KOPT-K1 (cell line): ENCODE measurements around the gene ARL6IP1.
"Not testable (repeated sequence)": the region's sequence is repeated elsewhere in the genome, so short reads cannot be mapped to it uniquely, and the experiment has no call there.

Experiments used
- H3K27ac ChIP-seq: fragments of 200-600 bp; sonication (generic); 2 replicates; pipeline ENCODE4 v1.5.1; 2016; ENCODE audit warnings: antibody characterized with exemption, mild to moderate bottlenecking, low read depth, low read length; ENCODE audit not compliant: poor library complexity, severe bottlenecking
- H3K36me3 ChIP-seq: fragments of 200-600 bp; sonication (generic); 2 replicates; pipeline ENCODE4 v1.5.1; 2017; ENCODE audit warnings: antibody characterized with exemption, mild to moderate bottlenecking, low read length, moderate library complexity; ENCODE audit not compliant: insufficient read depth
- H3K9me3 ChIP-seq: fragments of 200-600 bp; sonication (generic); 2 replicates; pipeline ENCODE4 v1.5.1; 2017; ENCODE audit warnings: antibody characterized with exemption, low read length, mild to moderate bottlenecking; ENCODE audit not compliant: insufficient read depth, poor library complexity, severe bottlenecking

The ARL6IP1 gene

GRCh38 chr16:18783430-18784341 is 17.7 kb downstream of the ARL6IP1 start:
- Histone ChIP-seq H3K36me3 (peaks cover 69% of the 10 kb centered on the region), H3K9me3 (no peaks in the 10 kb centered on the region), H3K27ac (no peak overlapping the region)

DNA sequence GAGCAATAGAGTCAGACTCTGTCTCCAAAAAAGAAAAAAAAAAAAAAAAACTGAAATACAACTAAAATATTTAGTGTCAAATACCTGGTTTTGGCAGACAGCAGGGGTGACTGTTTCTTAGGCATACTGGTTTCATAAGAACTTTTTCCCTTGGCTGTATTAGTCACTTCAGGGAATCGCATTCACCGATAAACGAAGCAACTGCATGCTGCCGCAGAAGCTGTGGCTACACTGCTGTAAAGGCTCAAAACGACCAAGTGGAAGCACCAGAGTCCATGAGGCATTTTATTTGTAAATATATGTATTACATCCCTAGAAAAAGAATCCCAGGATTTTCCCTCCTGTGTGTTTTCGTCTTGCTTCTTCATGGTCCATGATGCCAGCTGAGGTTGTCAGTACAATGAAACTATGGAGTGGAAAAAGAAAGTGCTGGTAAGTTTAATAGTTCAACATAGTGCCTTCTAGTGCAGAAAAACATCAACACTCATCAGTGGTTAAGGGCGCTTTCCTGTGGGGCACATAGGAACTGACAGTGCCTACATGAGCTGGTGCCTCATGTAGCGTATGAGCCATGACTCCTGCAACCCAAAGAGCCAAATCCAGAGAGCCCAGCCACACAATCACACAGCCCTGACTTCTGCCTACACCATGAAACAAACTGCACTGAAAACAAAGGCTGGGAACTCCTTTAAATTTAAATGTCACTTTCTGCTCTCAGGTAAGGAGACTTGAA is 18.5 kb downstream of the ARL6IP1 start:
- peaks cover 60% of the 10 kb centered on the region for H3K36me3 ChIP-seq
- no peaks in the 10 kb centered on the region for H3K9me3 ChIP-seq
- H3K27ac ChIP-seq = no peak overlapping the region

- H3K9me3 ChIP-seq, H3K27ac ChIP-seq: not testable (repeated sequence)
- peaks cover 44% of the 10 kb centered on the region for H3K36me3 ChIP-seq
Observed at GRCh38 chr16:18781232-18781631, 20.1 kb downstream of the ARL6IP1 start.

- peaks cover 37% of the 10 kb centered on the region for H3K36me3 ChIP-seq
- H3K9me3 ChIP-seq = not testable (repeated sequence)
Observed at GRCh38 chr16:18780460-18781026, 20.8 kb downstream of the ARL6IP1 start.

GRCh38 chr16:18777664-18778063 is 23.7 kb downstream of the ARL6IP1 start:
- not testable (repeated sequence) for H3K36me3 ChIP-seq, H3K27ac ChIP-seq, H3K9me3 ChIP-seq

More at GRCh38 chr16:18780460-18781026, 20.8 kb downstream of the ARL6IP1 start:
- H3K27ac ChIP-seq = not testable (repeated sequence)

DNA sequence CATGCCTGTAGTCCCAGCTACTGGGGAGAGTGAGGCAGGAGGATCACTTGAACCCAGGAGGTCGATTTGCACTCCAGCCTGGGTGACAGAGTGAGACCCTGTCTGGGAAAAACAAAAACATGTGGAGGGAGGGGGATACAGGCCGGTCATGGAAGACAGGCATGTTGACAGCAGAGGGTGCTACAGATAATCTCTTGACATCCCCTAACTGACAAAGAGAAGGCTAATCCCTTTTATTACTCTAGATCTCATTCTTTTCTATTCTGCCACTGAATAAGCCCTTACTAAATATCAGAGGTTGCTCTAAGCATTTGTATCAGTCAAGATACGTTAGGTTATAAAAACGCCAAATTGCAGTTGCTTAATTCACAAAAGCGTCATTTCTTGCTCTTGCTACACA is 25.0 kb downstream of the ARL6IP1 start:
- H3K27ac ChIP-seq, H3K36me3 ChIP-seq, H3K9me3 ChIP-seq: not testable (repeated sequence)

DNA sequence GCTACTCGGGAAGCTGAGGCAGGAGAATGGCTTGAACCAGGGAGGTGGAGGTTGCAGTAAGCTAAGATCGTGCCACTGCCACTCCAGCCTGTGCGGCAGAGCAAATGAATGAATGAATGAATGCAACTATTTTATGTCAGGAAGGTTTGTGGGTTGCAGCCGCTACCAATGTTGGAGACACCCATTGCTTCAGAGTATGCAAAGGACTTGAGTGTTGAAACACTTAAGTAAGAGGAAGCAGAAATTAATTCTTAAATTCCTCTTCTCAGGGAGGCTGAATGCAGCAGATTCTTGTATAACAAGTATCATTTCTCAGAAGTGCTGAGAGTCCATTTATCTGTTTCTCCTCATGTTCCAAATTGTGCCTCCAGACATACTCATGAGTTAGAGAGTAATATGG is 26.7 kb downstream of the ARL6IP1 start:
- H3K9me3 ChIP-seq, H3K27ac ChIP-seq, H3K36me3 ChIP-seq: not testable (repeated sequence)

- not testable (repeated sequence) for H3K27ac ChIP-seq, H3K9me3 ChIP-seq, H3K36me3 ChIP-seq
Observed at GRCh38 chr16:18772171-18772570, 29.2 kb downstream of the ARL6IP1 start.

DNA sequence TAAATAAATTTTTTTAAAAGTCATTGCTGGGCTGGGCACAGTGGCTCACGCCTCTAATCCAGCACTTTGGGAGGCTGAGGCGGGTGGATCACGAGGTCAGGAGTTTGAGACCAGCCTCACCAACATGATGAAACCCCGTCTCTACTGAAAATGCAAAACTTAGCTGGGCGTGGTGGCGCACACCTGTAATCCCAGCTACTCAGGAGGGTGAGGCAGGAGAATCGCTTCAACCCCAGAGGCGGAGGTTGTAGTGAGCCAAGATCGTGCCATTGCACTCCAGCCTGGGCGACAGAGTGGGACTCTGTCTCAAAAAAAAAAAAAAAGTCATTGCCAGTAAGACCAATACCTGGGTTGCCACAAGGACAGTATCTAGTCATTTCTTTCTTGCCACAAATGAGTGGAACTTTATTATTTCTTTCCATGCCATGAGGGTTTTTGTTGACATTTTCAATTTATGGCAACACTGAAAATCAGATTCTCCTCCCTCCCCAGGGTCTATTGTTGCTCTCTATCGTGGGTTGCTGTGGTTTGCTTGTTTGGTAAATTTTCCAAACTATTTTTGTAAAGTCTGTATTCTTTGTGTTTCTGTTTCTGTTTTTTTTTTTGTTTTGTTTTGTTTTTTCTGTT is 30.9 kb downstream of the ARL6IP1 start:
- not testable (repeated sequence) for H3K36me3 ChIP-seq, H3K27ac ChIP-seq, H3K9me3 ChIP-seq

- not testable (repeated sequence) for H3K36me3 ChIP-seq, H3K9me3 ChIP-seq, H3K27ac ChIP-seq
Observed at GRCh38 chr16:18767217-18767616, 34.1 kb downstream of the ARL6IP1 start.

- H3K9me3 ChIP-seq, H3K36me3 ChIP-seq, H3K27ac ChIP-seq: not testable (repeated sequence)
Observed at GRCh38 chr16:18762713-18763112, 38.6 kb downstream of the ARL6IP1 start.

DNA sequence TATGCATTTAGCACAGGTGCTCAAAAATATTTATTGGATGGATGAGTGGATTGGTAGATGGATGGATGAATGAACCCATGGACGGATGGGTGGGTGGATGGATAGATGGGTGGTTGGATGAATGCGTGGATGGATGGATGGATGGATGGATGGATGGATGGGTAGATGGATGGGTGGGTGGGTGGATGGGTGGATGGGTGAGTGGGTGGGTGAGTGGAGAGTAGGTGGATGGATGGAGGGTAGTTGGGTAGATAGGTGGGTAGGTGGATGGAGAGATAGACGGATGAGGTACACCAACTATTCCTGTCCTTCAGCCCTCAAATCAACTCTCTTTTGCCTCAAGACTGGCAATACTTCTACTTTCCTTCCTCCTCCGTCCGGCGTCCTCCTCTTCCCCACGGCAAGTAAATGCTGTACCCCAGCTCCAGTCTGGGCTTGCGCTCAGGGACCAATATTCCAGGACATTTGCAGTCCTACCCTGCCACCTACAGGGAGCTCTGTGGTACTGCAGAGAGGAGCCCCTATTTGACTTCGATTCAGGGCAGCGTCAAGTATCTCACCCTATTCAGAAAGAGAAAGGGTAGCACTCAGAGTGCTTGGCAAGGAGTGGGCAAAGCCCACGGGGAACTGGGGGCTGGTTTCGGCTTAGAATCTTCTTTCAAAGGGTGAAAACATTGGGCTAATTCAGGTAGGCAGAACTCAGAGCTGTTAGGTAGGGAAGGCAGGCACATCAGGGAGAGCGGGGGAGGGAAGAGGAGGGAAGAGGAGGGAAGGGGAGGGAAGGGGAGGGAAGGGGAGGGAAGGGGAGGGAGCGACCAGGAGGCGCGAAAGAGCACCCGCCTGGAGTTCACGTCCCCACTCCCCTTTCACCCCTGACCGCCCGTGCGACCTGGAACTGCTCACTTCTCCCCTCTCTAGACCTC is 41.5 kb downstream of the ARL6IP1 start:
- not testable (repeated sequence) for H3K36me3 ChIP-seq, H3K9me3 ChIP-seq, H3K27ac ChIP-seq

DNA sequence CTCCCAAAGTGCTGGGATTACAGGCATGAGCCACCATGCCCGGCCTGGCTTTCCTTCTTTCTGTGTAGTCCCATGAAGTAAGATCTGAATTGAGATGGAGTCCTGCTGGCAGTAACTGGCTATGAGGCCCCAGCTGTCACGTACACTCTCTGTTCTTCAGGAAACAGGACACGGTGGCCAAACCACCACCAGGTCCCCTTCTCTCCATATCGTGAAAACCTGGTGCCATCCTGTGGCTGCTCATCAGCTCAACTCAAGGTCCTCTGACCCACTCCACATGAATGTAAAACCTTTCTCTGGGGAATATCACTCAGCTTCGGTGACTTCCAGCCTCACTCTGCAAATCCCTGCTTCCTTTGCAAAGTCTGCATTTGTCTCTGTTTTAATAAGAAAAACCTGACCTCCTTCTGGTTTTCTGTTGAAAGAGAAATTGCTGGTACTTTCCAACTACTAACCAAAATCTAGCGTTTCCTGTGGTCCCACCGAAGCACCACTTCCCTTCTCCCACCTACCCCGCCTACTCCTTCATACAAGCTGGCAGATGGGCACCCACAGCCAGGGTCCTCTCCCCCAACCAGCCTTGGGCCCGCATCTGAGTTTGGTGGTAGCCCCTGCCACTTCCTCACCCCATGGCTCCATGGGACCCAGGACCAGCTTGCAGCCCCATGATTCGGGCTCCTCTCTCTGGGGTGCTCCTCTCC is 43.2 kb downstream of the ARL6IP1 start:
- H3K36me3 ChIP-seq, H3K27ac ChIP-seq, H3K9me3 ChIP-seq: not testable (repeated sequence)

GRCh38 chr16:18756639-18757038 is 44.7 kb downstream of the ARL6IP1 start:
- not testable (repeated sequence) for H3K27ac ChIP-seq, H3K9me3 ChIP-seq, H3K36me3 ChIP-seq
